ENCODE data around the gene FCHSD1.

FCHSD1 gene

GRCh38 chr5:141598391-141599345 is 52.5 kb downstream of the FCHSD1 start:
- no peak for TF ChIP-seq CTCF (conservative IDR thresholded peaks at IDR 0.05; ENCODE audit: low read depth, low read length)
- no peak overlapping the region for H3K4me3 ChIP-seq (ENCODE audit: low read length)
- DNase-seq (ENCODE audit: low read depth), result no peak

GRCh38 chr5:141597814-141598213 is 53.4 kb downstream of the FCHSD1 start:
- TF ChIP-seq CTCF (conservative IDR thresholded peaks at IDR 0.05; ENCODE audit: low read depth, low read length), result no peak
- no peak overlapping the region for H3K4me3 ChIP-seq (ENCODE audit: low read length)
- no peak for DNase-seq (ENCODE audit: low read depth)

GRCh38 chr5:141597394-141597793 is 53.8 kb downstream of the FCHSD1 start:
- no peak overlapping the region for H3K4me3 ChIP-seq (ENCODE audit: low read length)
- DNase-seq (ENCODE audit: low read depth), result no peak
- no peak for TF ChIP-seq CTCF (conservative IDR thresholded peaks at IDR 0.05; ENCODE audit: low read depth, low read length)

GRCh38 chr5:141596867-141597266 is 54.4 kb downstream of the FCHSD1 start:
- no peak for DNase-seq (ENCODE audit: low read depth)
- no peak overlapping the region for H3K4me3 ChIP-seq (ENCODE audit: low read length)
- no peak for TF ChIP-seq CTCF (conservative IDR thresholded peaks at IDR 0.05; ENCODE audit: low read depth, low read length)

- TF ChIP-seq CTCF (conservative IDR thresholded peaks at IDR 0.05; ENCODE audit: low read depth, low read length), result no peak
- no peak overlapping the region for H3K4me3 ChIP-seq (ENCODE audit: low read length)
- no peak for DNase-seq (ENCODE audit: low read depth)
Observed at GRCh38 chr5:141590127-141590526, 61.1 kb downstream of the FCHSD1 start.

All from retinal pigment epithelial cell (primary cell).